ENCODE measurements around the gene TRAPPC10. TPM values are rescaled to one million over a fixed set of nuclear protein-coding genes. Genes with fewer than 3 reads are reported as not detected.

Gene TRAPPC10
- total and polyA plus RNA-seq, 9 of the 15 experiments (the other 6 are each of a cell fraction or from before 2014, with no cell fraction given) = 1.1 to 33.8 (median 24.3) TPM

DNA sequence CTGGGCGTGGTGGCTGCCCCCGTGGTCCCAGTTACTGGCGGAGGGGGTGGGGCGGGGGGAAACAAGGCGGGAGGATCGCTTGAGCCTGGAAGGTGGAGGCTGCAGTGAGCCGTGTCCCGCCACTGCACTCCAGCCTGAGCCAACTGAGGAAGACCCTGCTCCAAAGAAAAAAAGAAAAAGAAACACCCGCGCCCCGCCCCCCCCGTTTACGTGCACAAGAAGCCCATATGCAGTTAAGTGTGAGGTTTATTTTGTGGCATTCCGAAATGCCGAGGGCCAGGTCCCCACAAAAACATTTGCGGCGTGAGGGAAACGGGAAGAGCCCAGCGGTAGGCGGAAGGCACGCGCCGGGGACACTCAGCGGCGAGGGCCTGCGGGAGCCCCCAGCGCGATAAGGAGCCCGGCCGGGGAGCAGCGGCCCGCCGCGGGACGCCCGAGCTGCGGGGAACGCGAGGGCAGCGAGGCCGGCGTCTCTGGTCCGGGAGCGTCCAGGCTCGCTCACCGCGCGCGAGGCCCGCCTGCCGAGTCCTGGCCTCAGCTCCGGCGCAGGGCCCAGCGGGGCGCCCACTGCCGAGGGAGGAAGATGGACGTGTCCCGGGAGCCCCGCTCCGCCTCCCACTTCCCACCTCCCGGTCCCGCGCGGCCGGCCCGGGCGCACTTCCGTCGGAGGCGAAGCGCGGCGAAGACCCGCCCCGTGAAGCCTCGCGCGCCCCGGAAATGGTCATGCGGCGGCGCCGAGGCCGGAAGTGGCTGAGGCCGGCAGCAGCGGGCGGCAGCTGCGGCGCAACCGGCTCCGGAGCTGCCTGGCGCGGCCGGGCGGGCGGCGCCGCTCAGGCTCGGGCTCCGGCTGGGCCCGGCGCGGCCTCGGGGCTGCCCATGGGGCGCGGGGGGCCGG, at the start of gene TRAPPC10 (continued):
- TF ChIP-seq, protein P1, sequence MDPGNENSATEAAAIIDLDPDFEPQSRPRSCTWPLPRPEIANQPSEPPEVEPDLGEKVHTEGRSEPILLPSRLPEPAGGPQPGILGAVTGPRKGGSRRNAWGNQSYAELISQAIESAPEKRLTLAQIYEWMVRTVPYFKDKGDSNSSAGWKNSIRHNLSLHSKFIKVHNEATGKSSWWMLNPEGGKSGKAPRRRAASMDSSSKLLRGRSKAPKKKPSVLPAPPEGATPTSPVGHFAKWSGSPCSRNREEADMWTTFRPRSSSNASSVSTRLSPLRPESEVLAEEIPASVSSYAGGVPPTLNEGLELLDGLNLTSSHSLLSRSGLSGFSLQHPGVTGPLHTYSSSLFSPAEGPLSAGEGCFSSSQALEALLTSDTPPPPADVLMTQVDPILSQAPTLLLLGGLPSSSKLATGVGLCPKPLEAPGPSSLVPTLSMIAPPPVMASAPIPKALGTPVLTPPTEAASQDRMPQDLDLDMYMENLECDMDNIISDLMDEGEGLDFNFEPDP (CRISPR knock-in tag; IDR thresholded peaks at IDR 0.05) = no peak
- TF ChIP-seq CREM (IDR thresholded peaks at IDR 0.05; ENCODE audit: low read depth) = peak; percentile 98
- TF ChIP-seq BRD9 (IDR thresholded peaks at IDR 0.05; ENCODE audit: low read depth, partially characterized antibody) = no peak
- TF ChIP-seq, protein P2, sequence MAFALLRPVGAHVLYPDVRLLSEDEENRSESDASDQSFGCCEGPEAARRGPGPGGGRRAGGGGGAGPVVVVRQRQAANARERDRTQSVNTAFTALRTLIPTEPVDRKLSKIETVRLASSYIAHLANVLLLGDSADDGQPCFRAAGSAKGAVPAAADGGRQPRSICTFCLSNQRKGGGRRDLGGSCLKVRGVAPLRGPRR (CRISPR knock-in tag; IDR thresholded peaks at IDR 0.05) = no peak
- TF ChIP-seq NFE2L1 (tag; IDR thresholded peaks at IDR 0.05; ENCODE audit: borderline replicate concordance, low read depth) = no peak
- TF ChIP-seq ZNF77 (CRISPR knock-in tag; IDR thresholded peaks at IDR 0.05) = no peak
- peak; percentile 18 for TF ChIP-seq SP2 (IDR thresholded peaks at IDR 0.05; ENCODE audit: extremely low read depth, low read depth, low read length, poor library complexity, severe bottlenecking)
- TF ChIP-seq NCOA1 (IDR thresholded peaks at IDR 0.05; ENCODE audit: low read depth) = no peak
- peak in 1 of 2 experiments; percentile 41; a peak in 1 of 4 replicates for TF ChIP-seq TEAD1 (CRISPR knock-in tag; IDR thresholded peaks at IDR 0.05)
- TF ChIP-seq RFX5 (IDR thresholded peaks at IDR 0.05; ENCODE audit: low read depth, low read length) = no peak
- TF ChIP-seq DDX20 (tag; IDR thresholded peaks at IDR 0.05; ENCODE audit: low read depth) = no peak
- no peak for TF ChIP-seq PHF21A (IDR thresholded peaks at IDR 0.05; ENCODE audit: borderline replicate concordance, low read depth)
- no peak for TF ChIP-seq NFXL1 (CRISPR knock-in tag; IDR thresholded peaks at IDR 0.05)
- TF ChIP-seq ZNF282 (CRISPR knock-in tag; IDR thresholded peaks at IDR 0.05) = no peak; the same call in 1 of the 2 replicates

Measured in K562 (cell line).